ENCODE results near the gene EPM2AIP1.
"Not testable (repeated sequence)": the region's sequence is repeated elsewhere in the genome, so short reads cannot be mapped to it uniquely, and the experiment has no call there.

Gene EPM2AIP1

DNA sequence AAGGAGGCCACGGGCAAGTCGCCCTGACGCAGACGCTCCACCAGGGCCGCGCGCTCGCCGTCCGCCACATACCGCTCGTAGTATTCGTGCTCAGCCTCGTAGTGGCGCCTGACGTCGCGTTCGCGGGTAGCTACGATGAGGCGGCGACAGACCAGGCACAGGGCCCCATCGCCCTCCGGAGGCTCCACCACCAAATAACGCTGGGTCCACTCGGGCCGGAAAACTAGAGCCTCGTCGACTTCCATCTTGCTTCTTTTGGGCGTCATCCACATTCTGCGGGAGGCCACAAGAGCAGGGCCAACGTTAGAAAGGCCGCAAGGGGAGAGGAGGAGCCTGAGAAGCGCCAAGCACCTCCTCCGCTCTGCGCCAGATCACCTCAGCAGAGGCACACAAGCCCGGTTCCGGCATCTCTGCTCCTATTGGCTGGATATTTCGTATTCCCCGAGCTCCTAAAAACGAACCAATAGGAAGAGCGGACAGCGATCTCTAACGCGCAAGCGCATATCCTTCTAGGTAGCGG lies at the start of gene EPM2AIP1:
Gene EPM2AIP1 (minus strand): TSS at position 326 of the 520 bp plus-strand sequence. CDS start 54 bp downstream, at position 272.
- DNase-seq (ENCODE audit: low read depth in 2 of 2) = no peak

DNA sequence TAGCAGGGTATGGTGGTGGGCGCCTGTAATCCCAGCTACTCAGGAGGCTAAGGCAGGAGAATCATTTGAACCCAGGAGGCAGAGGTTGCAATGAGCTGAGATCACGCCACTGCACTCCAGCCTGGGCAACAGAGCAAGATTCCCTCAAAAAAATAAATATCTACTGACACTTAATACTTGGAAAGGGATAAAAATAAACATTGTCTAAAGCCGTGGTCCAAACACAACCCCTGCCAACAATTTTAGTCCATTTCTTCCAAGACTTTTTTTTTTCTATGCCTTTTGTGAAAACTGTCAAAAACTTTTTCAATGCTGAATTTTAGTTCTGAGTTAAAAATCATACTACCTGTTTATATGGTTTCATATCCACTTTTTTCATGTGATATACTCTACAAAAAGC lies 49.8 kb upstream of the EPM2AIP1 start:
- not testable (repeated sequence) for DNase-seq (ENCODE audit: low read depth in 2 of 2)

DNA sequence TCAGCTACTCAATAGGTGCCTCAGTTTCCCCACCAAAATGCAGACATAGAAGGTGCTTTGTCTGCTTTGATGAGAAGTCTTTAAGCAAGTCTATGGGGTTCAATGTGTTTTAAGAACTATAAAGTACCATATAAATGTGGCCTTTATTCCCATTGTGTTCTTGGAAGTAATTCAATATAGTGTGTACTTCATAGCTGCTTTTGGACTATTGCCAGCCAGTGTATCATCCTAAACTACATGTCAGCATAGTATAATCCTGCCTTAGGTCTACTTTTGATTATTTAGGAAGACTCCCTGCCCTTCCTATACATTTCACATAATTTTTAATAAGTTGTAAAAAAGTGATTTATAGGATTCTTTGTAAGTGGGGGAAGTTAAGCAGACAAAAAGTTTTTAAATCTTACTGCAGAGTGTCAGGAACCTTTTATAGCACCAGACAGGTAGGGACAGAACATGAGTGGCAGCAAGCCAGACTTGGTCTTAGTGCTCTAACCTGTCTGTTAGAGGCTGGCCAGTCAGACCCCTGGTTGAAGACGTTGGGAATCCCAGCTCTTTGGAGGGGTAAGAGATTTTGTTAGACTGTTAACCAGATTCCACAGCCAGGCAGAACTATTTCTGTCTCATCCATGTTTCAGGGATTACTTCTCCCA lies 48.7 kb upstream of the EPM2AIP1 start:
- no peak for DNase-seq (ENCODE audit: low read depth in 2 of 2)

- DNase-seq (ENCODE audit: low read depth in 2 of 2) = no peak
Observed at GRCh38 chr3:37040231-37040630, 47.3 kb upstream of the EPM2AIP1 start.

DNA sequence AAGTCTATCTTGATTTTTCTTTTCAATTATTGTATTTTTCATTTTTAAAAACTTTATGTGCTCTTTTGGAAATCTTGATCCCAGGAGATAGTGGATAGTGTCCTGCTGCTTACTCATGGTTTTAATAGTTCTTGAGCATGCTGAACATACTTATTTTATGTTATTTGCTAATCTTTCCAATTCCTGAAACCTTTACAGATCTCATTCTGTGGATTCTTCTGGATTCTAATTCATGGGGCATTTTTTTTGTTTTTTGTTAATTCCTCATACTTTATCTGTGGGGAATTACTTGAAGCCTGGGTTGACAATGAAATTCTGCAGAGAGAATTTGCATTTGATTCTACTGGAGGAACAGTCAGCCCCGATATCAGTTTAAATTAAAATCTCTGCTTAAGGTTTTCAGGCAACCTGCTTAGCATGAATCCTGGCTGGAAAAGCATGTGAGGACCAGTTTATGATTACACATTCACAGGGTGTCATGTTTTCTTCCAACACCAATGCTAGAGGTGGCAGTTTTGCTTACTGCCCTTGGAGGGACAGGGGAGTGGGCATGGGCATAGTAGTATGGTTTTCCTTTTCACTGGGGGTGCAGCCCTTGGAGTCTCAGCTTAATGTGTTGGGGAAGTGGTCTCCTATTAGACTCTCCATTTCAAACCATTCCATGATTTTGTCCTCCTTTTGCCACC lies 46.4 kb upstream of the EPM2AIP1 start:
- no peak for DNase-seq (ENCODE audit: low read depth in 2 of 2)

GRCh38 chr3:37037352-37037751 lies 44.4 kb upstream of the EPM2AIP1 start:
- DNase-seq (ENCODE audit: low read depth in 2 of 2) = no peak

DNA sequence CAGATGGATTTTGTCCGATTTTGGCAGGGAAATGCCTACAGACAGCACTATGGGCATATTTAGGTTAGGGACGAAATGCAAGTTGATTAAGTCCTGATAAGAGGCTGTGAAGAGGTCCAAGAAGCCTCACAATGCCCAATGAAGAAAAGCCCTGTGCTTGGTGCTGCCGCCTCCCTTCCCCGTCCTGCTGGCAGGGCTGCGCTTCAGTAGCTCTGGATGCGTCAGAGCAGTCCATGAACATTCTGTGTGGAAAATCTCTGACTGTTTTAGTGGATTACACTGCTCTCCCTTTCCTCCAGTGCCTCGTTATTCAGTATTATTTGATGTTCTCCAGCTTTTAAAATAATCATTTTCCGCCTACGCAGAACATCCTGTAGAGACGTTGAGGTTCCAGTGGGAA lies 40.0 kb upstream of the EPM2AIP1 start:
- DNase-seq (ENCODE audit: low read depth in 2 of 2) = no peak

- DNase-seq (ENCODE audit: low read depth in 2 of 2) = no peak
Observed at GRCh38 chr3:37031096-37031682, 38.3 kb upstream of the EPM2AIP1 start.

DNA sequence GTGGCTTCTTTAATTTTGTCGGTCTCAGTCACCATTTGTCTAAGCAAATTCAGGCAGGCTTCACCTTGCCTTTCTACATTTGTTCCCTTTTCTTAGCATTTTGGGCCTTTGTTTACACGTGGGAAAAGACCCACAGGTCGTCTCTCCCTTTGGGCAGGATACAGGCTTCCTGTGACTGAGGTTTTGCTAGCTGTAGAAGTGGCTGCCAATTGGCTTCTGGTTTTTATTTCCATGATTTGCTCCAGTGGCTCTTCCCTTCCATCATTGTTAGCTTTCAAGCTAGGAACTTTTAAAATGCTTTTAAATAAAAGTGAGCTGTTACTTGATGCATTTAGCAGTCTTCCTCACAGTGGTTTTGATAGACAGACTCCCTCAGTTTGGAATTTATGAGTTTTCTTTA lies 37.7 kb upstream of the EPM2AIP1 start:
- no peak for DNase-seq (ENCODE audit: low read depth in 2 of 2)

DNA sequence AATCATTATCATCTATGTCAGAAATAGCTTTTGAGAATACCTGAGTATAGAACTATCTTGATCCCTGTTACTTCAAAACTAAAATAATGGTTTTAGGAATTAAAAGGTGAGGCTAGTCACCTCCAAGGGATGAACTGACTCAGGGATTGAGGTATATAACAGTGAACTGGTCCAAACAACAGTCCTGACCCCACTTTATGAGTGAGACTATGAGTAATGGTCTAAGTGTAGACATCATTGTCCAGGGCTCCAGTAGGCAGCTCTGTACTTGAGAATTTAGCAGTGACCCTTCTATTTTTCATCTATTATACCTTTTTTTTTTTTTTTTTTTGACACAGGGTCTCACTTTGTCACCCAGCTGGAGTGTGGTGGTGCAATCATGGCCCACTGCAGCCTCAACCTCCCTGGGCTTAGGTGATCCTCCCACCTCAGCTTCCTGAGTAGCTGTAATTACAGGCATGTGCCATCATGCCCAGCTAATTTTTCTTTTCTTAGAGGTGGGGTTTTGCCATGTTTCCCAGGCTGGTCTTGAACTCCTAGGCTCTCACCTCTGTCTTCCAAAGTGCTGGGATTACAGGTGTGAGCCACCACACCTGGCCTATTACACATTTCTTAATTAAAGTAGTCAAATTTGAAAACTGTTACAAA lies 36.7 kb upstream of the EPM2AIP1 start:
- DNase-seq (ENCODE audit: low read depth in 2 of 2) = no peak

GRCh38 chr3:37029111-37029510 lies 36.2 kb upstream of the EPM2AIP1 start:
- no peak for DNase-seq (ENCODE audit: low read depth in 2 of 2)

- no peak for DNase-seq (ENCODE audit: low read depth in 2 of 2)
Observed at GRCh38 chr3:37028329-37028728, 35.4 kb upstream of the EPM2AIP1 start.

DNA sequence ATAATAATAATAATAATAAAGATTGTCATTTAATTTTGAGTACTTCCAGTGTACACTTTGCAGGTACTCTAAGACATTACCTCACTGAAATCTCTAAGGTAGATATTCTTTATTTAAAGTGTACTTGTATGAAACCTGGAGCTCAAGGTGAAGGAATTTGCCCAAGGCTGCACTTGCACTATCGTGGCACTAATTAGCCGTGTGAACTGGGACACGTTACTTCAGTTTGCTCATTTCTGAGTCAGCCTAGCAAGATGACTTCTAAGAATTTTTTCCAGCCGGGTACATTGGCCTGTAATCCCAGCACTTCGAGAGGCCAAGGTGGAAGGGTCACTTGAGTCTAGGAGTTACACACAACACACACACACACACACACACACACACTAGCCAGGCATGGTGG lies 33.9 kb upstream of the EPM2AIP1 start:
- DNase-seq (ENCODE audit: low read depth in 2 of 2) = no peak

DNA sequence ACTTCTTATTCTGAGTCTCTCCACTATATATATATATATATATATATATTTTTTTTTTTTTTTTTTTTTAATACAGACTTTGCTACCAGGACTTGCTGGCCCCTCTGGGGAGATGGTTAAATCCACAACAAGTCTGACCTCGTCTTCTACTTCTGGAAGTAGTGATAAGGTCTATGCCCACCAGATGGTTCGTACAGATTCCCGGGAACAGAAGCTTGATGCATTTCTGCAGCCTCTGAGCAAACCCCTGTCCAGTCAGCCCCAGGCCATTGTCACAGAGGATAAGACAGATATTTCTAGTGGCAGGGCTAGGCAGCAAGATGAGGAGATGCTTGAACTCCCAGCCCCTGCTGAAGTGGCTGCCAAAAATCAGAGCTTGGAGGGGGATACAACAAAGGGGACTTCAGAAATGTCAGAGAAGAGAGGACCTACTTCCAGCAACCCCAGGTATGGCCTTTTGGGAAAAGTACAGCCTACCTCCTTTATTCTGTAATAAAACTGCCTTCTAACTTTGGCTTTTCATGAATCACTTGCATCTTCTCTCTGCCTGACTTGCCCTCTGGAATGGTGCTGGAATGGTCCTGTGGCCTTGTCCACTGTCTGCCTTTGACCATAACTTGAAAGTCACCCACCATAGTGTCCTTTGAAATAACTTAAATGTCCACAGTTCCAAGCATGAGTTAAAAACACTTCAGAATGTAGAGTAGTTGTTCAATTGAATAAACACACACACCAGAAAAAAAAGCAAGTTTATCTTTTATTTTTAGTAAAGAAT lies 32.8 kb upstream of the EPM2AIP1 start:
- no peak for DNase-seq (ENCODE audit: low read depth in 2 of 2)

GRCh38 chr3:37024820-37025405 lies 32.0 kb upstream of the EPM2AIP1 start:
- DNase-seq (ENCODE audit: low read depth in 2 of 2) = no peak

DNA sequence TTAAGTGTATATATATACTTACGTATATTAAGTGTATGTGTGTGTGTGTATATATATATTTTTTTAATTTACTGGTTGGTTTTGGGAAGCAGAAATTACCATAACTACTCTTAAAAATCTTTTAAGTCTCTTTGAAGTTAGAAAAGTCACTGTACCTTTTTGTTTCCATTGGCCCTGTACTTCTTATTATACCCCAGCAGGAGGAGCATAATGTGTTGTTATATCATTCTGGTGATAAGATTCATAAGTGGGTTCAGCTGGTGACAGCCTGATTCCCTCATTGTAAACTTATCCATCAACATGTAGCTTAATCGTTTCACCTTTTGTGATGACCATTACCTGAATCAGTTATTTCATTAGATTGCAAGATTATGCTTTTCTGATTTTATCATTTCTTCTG lies 31.2 kb upstream of the EPM2AIP1 start:
- no peak for DNase-seq (ENCODE audit: low read depth in 2 of 2)

- DNase-seq (ENCODE audit: low read depth in 2 of 2) = no peak
Observed at GRCh38 chr3:37017683-37018082, 24.8 kb upstream of the EPM2AIP1 start.

DNA sequence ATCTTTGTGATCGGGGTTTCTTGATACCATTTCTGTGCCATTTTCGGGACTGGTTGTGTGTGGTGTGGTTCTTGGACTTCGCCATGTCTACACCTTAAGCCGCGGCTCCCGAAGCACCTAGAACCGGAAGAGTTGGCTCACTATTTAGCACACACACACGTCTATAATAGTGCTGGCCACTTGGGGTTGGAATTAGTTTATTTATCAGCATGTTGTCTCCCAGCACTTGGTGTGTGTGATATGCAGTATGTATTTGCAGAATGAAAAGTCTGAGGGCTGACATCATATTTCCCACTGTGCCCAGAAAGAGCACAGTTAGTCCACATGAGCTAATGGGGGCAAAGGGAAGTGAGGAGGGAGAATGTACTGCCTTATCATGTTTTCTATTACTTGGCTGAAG lies 24.0 kb upstream of the EPM2AIP1 start:
- no peak for DNase-seq (ENCODE audit: low read depth in 2 of 2)

DNA sequence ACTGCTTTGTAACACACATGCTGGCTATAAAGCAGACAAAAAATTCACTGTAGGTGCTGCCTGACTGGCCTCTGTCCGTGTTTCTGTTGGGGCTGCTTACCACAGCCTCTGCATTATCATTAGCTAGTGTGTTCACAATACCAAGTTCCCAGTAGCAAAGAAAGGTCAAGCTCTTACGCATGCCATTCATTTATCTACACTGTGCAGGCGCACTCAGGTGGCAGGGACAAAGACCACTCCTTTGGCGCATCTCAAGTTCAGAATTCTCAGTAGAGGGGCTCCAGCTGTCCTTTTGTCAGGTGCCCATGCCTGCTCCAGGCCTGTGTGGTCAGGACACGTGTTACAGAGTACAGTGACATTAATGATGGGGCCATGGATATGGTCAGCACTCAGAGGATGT lies 22.7 kb upstream of the EPM2AIP1 start:
- no peak for DNase-seq (ENCODE audit: low read depth in 2 of 2)

DNA sequence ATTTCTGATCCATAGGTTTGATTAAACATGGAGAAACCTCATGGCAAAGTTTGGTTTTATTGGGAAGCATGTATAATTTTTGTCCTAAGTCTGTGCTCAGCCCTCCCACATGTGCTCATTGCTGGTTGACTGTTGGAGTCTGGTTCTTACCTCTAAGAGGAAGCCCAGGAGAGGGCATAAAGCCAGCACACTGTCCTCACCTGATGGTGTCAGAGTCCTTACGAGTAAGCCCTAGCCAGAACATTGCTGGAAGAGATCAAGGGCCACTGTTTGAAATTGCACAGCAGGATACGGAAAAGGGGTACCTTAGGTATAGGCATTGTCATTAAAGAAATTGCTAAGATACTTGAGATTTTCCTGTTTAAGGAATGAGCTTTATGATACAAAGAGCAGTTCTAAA lies 21.7 kb upstream of the EPM2AIP1 start:
- DNase-seq (ENCODE audit: low read depth in 2 of 2) = no peak

Data from stimulated activated CD4-positive, alpha-beta T cell treated with anti-CD3 and anti-CD28 coated beads, Interleukin-1b, Interleukin-23, amount 100 ng/mL, for 1 hour (primary cell).